ENCODE data around the gene SLC12A1.

Gene SLC12A1

DNA sequence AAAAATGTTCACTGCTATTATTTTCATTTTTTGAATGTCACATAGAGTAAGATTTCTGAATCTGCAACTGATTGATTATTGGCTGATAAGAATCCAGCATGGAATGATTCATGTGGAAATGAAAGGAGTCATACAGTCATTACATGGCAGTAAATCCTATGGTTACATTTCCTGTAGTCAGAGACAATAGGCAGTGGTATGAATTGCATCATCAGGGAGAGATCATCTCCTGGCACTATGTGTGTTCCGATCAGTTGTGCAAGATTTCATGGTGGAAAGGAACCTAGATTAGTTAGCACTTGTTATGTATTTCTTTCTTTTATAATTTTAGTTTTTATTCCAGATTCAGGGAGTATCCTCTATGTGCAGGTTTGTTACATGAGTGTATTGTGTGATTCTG, 38.8 kb downstream of the SLC12A1 start:
- no peak for DNase-seq

DNA sequence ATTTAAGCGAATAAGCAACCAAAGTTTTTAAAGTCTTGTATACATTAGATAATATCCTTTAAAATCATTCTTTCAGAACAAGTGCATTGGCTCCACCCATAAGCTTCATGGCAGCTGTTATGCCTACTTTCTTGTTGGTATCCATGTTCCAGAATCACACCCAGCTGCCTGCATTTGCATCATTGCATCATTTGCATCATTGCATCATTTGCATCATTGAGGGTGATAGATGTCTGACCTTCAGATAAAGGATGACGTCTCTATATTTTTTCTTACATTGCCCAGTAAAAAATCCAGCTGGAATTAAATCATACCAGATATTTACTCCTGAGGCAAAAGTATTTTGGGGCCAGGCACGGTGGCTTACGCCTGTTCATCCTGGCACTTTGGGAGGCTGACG, 42.3 kb downstream of the SLC12A1 start:
- no peak for DNase-seq

DNA sequence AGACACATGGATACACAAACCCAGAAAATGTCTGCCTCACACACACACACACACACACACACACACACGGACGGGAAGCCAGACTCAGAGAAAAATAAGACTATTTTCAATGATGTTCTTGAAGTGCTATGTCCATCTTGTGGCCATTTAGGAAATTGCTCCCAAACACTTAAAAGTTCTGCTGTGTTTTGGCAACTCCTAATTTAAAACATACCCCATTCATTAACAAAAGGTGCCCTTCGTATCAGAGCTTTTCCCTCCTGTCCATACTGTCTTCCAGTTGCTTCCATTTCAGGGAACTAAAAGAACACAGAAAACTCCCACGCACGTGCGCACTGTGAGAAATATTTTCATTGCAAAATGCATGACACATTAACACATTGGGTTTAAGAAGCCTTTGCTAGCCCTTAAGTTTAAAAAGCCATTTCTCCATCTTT, 44.6 kb downstream of the SLC12A1 start:
- no peak for DNase-seq

DNA sequence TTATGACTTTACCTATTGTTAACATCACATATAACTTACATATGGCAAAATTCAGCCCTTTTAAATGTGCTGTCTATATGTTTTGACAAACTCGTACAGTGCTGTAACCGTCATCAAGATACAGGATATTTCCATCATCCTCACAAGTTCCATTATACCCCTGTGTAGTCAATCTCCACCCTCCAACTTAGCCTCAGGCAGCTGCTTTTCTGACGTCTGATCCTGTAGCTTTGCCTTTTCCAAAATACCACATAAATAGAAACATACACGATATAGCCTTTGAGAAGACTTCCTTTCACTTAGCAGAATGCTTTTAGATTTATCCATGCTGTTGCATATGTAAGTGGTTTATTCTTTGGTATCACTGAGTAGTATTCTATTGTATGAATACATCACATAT, 47.1 kb downstream of the SLC12A1 start:
- DNase-seq = no peak

DNA sequence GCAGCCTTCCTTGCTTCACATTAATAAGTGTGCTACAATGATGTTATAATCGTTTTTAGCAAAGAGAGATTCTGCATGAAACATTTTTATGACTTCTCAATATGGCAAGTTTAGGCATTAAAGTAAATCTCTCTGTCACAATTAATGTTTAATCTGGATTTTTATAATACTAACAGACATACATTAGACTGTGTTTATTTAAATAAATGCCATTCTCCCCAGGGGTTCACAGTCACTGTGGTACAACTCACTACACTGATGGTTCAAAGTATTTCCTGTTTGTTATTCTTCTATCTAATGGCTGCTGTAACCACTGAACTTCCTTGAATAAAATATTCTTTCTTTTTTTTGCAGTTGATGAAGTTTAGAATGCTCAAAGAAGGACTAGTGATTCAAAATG, 59.0 kb downstream of the SLC12A1 start:
- no peak for DNase-seq

DNA sequence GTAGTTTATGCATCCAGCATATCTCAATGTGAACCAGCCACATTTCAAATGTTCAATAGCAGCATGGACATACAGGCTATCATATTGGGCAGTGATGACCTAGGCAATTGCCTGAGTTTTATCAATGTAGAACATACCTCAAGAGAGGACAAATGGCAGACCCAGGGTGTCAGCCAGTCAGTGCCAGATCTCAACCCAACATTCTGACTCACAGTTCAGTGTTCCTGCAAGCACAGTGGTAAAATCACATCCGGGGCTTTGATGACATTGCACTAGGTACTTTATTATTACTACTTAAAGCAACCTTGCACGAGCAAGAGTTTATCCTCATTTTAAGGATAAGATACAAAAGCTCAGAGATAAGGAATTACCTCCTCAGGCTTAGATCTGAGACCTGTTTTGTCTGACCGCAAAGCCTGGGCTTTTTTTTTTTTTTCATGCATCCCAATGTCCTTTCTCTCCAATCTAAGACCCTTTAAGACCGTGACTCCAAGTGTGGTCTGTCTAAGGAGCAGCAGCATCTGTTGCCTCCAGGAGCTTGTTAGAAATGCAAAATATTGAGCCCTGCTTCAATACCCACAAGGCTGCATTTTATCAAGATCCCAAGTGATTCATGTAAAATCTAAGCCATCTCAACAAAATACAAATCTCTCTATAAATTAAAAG, 60.1 kb downstream of the SLC12A1 start:
- no peak for DNase-seq

DNA sequence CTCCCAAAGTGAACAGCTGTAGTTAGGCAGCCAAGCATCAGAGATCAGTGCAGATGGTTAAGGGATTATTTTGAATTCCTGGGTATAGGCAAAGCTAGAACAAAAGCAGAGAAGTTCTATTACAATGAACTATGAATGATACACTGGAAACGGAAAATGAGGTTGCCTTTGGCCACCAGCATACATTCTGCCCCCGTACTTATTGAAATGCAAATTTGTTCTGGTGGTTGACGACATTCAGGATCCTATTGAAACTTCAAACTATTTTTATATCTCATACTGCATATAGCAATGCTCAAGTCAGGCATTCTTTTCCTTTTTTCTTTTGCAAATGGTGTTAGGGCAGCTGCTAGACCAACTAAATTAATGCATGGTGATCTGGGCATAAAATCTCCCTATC, 61.7 kb downstream of the SLC12A1 start:
- DNase-seq = no peak

DNA sequence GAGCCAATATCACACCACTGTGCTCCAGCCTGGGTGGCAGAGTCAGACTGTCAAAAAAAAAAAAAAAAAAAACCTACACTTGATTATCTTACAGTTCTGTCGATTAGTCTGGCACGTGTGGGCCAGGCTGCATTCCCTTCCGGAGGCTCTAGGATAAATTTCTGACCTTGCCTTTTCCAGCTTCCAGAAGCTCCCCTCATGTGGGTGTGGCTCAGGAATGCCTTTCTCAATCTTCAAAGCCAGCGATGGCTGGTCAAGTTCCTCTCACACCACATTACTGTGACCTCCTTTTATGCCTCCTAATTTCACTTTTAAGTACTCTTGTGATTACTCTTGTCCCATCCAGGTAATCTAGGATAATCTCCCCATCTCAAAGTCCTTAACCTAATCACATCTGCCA, 66.9 kb downstream of the SLC12A1 start:
- DNase-seq = no peak

DNA sequence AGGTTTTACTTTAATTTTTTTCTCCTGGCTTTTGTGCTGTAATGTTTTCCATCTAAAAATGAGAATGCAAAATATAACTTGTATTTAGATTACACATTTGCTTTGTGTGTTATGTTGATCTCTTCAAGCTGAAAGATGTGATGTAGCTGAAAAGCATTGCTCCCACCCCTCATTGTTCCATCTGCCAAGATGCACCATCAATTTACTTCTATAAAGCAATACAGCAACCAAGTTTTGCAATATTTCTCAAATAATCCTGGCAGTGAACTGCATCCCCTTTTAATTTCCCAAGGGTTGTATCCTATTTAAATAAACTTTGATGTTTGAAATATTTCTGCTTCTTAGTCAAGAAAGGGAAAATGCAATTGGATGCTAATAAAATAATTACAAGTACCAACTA, 72.6 kb downstream of the SLC12A1 start:
- no peak for DNase-seq

DNA sequence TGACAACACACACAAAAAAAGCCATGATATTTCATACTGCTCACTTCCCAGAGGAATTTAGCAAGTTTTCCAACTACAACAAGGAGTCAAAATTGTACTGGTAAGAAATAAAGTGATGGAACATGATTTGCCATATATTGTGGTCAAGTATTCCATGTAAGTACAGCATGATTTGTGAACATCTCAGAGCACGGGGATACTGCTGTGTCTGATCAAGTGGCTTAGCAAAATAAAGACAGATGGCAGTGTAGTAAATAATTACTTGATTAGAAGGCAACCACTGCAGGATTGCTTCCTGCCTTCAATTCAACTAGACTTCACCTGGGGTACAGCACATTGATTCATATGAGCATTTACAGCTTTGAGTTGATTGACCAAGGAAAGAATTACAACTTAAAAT, 73.5 kb downstream of the SLC12A1 start:
- no peak for DNase-seq

DNA sequence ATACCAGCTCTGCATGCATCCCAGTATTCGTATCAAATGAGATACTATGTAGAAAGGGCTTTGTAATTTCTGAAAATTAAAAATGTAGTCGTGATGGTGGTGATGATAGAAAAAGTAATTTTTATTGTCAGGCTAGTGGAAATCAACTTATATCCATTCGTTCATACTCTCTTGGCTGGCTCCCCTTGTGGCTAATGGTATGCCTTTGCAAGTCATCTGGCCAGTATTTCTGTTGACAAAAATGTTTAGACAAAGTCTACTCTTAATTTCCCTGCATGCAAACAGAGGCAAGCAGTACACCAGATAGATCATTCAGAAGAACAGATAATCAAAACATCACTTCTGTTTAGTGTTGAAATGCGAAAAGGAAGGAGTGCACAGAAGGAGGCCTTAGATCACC, 75.6 kb downstream of the SLC12A1 start:
- no peak for DNase-seq

DNA sequence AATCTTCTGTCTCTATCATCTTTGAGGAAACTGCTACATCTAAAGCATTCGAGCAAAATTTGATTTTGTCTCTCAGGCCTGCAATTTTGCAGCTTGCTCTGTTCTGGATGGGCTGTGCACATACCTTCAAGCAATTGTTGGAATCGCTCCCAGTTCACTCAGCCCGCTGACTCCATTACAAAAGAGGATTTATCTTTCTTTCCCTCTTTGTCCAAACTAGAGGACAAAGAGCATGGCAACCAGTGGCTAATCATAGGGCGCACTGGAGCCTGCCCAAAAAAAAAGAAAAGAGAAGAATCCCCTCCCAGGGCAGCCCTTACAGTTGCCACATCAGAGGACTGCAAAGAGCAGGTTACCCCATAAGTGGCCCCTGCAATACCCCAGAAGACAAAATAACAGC, 76.1 kb downstream of the SLC12A1 start:
- no peak for DNase-seq

DNA sequence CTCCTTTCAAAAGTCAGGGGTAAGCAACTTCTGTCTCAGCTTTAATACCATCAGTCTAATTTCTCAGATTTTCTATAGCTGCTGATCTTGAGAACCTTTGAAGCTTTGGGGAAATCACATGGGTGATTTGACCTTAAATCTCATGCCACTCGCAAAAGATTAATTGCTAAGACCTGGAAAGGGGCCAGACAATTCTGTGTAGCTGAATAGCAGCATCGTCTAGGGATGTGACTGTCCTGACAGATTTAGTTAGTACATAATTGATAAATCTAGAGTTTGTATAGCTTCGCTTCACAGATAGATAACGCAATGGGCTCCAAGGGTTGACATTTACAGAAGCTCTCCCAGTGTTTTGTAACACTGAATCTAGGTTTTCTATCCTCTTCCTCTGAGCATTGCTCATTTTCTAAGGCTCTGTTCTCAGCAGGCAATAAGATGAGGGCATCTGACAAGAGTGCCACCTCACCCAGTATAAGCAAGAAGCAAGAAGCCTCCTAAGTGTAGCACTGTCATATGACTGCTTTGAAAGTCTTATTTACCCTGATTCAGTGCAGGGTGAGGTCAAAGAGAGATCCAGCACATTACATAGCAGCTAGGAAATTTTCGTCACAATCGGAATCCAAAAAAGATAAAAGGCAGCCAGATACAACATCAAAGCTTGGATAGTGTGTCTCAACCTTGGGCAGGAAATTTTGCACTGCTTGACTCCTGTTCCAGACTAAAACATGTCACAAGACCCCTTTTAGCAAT, 77.5 kb downstream of the SLC12A1 start:
- DNase-seq = no peak

DNA sequence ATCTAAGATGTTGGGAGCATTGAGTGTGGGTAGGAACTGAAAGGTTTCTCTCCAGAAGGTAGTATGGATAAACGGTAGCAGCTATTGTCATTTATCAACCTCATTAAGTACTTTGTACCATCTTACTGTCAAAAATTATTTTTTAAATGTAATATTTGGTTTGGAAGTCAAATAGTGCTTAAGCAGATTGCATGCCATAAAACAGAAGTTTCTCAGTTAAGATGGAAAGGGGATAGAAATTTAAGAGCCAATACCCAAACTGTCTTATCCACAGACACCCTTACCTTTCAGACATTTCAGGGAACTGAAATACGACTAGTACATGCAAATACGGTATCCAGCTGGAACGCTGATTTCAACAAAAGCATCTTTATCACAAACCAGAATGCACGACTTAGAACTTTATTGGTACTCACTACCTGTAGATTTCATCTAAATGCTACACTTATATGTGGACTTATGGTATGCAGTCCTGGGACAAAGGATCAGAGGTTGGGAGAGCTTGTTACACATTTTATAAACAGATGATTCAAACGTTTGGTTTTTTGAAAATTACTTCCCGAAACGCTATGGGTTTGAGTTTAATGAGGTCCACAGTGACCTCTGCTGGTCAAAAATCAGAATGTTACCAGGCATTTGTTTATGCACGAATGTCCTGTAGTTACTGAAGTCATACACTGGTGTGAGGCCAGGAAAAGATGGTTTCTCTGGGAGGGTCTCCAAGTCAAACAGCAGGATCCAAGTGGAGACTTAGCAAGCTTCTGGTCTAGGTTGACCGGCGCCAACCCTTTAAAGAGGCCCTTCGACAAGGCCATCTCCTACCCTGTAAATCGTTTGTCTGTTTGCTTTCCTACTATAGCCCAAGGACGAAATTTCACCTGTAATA, 79.5 kb downstream of the SLC12A1 start:
- peak; percentile 71 for DNase-seq

DNA sequence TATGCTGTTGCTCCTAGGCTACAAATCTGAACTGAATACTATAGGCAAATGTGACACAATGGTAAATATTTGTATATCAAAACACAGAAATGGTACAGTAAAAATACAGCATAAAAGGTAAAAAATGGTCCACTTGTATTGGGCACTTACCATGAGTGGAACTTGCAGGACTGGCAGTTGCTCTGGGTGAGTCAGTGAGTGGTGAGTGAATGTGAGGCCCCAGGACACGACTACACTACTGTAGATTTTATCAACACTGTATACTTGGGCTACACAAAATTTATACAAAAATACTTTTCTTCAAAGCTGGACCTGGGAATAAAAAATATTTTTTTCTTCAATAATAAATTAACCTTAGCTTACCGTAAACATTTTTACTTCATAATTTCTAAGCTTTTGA, 83.5 kb downstream of the SLC12A1 start:
- DNase-seq = no peak

DNA sequence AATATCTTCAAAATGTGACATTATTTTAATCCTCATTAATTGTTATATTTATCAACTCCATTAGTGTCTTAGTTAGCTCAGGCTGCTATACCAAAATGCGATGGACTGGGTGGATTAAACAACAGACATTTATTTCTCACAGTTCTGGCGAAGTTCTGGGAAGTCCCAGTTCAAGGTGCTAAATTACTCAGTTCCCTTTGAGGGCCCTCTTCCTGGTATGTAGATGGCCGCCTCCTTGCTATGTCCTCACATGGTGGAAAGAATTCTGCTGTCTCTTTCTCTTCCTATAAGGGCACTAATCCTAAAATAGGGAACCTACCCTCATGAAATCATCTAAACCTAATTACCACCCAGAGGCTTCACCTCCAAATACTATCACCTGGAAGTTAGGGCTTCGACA, 86.4 kb downstream of the SLC12A1 start:
- DNase-seq = no peak

DNA sequence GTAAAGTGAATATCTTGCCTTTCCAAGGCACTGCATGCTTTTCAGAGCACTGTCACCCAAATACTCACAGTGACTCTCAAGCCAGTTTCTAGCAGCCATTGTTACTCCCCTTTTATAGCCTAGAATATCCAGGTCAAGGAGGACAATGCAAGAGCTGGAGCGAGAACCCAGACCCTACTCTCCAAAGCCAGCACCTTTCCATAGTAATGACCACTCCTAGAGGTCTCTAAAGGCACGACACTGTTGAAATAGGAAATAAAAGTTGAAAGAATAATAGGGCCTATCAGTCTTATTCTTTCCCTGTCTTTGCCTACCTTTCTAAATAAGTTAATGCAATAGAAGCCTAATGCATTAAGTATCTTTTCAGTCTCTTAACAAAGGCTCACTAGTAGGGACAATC, 91.6 kb downstream of the SLC12A1 start:
- no peak for DNase-seq

DNA sequence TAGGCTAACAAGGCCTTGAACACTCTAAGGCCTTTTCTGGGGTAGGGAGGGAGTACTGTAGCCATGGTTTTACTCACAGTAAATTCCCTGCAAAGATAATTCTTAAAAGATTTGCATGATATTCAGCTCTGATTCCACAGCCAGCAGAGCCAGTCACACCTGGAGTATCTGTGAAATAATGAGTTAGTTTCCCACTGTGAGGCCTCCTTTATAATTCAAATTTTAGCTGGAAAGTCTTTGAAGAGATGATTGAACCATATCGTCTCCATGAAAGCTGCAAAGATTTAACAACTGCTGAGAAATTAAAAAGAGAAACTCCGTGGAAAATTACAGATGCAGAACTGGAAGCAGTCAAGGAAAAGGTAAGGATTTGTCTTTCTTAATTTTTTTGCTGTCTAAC, 92.8 kb downstream of the SLC12A1 start:
- no peak for DNase-seq

DNA sequence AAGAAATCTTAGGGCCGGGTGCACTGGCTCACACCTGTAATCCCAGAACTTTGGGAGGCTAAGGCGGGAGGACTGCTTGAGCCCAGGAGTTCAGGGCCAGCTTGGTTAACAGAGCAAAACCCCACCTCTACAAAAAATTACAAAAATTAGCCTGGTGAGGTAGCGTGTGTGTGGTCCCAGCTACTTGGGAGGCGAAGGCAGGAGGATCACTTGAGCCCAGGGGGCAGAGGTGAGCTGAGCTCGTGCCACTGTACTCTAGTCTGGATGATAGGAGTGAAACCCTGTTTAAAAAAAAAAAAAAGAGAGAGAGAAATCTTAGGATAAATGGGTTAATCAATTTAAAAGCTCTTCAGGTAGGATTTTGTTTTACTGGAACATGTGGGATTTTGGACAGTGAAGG, 93.9 kb downstream of the SLC12A1 start:
- no peak for DNase-seq

DNA sequence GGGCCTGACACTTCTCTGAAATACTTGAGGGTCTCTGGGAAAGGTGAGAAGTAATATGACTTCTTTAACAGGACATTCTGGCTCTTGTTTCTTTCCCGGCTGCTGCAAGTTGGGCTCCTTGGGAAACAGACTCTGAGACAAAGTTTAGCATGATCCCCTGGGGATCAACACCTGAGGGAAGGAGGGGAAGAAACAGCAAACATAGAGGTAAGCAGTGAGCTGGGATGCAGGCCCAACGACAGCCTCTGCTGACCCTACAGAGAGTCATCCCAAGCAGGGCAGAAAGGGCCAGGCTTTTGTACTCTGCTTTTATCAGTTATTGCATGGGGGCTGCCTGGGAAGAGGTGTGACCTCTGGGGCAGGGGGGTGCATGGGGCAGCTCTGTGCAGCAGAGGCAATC, 98.3 kb downstream of the SLC12A1 start:
- no peak for DNase-seq

DNA sequence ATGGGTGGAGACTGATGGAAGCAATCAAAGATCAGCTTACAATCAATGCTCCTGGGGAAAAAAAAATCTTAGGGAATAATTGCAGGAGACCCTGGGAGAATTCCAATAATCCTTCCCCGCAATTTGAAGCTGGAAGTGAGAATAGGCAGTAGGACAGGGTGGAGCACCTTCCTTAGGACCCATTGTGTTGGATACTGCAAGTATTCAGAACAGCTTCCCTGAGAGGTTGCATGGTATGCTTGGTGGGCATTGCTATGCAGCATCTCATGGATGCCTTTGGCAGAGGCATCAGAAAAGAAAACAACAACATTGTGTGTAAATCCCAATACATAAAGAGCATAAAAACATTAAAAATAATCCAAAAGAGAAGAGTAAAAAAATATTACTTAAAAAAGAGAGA, 100.5 kb downstream of the SLC12A1 start:
- no peak for DNase-seq

DNA sequence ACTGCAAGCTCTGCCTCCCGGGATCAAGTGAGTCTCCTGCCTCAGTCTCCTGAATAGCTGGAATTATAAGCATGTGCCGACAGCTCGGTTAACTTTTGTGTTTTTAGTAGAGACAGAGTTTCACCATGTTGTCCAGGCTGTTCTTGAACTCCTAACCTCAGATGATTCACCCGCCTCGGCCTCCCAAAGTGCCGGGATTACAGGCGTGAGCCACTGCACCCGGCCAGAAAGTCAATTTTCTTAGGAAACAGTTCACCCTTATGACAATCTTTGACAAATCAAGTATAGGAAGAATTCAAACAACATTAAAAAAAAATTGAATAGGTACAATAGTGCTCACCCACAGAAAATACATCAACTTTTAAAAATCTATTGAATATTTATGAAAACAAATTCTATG, 101.5 kb downstream of the SLC12A1 start:
- no peak for DNase-seq

DNA sequence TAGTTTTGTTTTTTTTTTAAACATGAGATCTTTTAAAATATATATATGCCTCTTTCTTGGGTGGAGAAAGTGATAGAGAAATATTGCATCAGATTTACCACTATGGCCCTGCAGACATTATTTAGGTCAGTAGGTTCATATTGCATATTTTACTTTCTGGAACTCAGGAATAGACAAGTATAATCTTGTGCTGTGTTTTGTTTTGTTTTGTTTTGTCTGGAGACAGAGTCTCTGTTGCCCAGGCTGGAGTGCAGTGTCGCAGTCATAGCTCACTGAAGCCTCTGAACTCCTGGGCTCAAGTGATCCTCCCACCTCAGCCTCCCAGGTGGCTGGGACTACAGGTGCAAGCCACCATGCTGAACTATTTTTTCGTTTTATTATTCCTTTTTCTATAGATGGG, 103.6 kb downstream of the SLC12A1 start:
- DNase-seq = no peak

DNA sequence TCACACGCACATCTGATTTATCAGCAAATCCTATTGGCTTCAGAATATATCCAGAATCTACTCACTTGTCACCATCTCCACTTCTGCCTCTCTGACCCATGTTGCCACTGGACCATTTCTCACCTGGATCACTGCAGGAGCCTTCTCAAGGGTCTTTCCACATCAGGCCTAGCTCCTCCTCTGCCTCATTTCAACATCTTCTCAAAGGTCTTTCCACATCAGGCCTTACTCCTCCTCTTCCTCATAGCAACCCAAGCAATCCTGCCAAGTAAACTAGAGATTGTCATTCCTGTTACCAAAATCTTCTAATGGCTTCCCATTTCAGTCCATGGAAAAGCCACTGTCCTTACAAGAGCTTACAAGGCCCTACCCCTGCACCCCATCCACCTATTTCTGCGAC, 107.1 kb downstream of the SLC12A1 start:
- DNase-seq = no peak

Data from NCI-H2029 (cell line).